SHP77 (cell line): ENCODE results near the gene DUS2.

Experiments used
- DNase-seq, 2 experiments: peaks; one replicate each; lab custom pipeline; 2025; lab: John Stamatoyannopoulos, UW

The DUS2 gene

DNA sequence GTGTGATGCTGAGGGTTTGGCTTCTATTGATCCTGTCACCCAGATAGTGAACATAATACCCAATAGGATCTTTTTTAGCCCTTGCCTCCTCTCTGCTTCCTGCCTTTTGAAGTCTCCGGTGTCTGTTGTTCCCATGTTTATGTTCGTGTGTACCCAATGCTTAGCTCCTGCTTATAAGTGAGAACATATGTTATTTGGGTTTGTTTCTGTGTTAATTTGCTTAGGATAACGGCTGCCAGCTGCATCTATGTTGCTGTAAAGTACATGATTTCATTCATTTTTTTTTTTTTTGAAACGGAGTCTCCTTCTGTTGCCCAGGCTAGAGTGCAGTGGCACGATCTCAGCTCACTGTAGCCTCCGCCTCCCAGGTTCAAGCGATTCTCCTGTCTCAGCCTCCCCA, 23.0 kb downstream of the DUS2 start:
- DNase-seq: no peak

DNA sequence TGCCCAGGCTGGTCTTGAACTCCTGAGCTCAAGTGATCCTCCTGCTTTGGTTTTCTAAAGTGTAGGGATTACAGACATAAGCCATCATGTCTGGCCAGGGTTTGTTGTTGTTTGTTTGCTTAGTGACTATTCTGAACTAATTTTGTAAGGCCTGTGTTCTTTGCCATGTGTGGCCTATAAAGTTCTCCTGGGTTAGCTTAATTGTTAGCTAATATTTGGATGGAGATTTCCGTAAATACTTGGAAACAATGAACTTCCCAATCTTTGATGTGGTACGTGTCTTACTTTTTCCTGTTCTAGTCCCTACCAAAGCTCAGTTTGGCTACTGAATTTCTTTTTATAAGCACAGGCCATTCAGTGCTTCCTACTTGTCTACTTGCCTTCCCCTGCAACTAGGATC, 24.9 kb downstream of the DUS2 start:
- no peak for DNase-seq

- DNase-seq: no peak
These were observed 26.4 kb downstream of the DUS2 start for GRCh38 chr16:68049449-68049848.

GRCh38 chr16:68055395-68055794, 32.3 kb downstream of the DUS2 start:
- no peak for DNase-seq

DNA sequence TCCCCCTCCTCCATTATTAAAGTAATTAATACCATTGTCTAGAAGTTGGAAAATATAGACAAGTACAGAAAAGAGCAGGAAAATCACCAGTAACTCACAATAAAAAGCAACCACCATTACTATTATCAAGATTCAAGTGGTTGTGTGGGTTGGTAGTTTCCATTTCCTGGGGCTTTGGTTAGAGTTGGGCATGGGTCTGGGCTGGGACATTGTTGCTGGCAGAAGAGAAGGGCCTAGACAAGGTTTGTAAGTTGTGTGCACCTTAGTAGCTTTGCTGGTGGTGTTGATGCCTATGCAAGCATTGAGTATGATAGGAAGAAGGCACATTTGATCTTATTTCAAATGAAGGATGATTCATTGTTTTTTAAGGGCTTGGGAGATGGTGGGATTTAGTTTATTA, 36.7 kb downstream of the DUS2 start:
- no peak for DNase-seq

DNA sequence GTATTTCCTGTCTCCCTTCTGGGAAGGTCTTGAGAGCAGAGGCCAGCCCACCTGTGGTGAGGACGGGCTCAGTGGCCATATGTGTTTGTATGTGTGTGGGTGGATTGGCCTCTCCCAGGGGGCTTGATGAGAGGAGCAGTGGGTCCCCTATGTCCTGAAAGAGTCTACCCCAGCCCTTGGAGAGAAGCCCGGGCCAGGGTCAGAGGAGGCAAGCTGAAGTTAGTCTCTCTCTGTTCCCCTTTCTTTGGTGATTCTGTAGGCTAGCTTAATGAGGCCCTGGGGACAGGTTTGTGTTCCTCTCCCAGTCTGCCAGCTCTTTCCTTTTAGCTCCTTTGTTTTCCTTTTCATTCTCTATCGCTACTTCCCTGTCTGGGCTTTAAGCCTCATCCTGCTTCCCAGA, 38.3 kb downstream of the DUS2 start:
- DNase-seq: no peak

DNA sequence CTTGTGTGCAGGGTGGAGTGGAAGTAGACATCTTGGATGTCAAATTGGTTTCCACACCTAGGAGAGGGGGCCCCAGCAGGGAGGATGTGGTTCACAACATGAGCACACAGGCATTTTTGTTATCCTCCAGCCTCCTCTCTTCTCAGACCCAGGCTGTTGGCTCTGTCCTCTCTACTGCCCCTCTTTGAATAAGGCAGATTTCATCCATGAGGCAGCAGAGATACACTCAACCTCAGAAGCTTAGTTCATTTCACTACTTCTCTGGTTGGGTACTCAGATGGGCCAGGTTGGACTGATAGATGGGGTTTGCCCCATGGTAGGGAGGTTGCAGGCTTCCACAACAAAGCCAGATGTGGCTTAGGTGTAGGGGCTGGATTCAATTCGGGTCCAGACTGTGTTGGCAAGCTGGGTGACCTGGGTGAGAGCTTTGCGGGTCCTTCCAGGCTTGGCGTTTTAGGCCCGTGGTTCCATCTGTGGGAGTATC, 39.9 kb downstream of the DUS2 start:
- DNase-seq: no peak

DNA sequence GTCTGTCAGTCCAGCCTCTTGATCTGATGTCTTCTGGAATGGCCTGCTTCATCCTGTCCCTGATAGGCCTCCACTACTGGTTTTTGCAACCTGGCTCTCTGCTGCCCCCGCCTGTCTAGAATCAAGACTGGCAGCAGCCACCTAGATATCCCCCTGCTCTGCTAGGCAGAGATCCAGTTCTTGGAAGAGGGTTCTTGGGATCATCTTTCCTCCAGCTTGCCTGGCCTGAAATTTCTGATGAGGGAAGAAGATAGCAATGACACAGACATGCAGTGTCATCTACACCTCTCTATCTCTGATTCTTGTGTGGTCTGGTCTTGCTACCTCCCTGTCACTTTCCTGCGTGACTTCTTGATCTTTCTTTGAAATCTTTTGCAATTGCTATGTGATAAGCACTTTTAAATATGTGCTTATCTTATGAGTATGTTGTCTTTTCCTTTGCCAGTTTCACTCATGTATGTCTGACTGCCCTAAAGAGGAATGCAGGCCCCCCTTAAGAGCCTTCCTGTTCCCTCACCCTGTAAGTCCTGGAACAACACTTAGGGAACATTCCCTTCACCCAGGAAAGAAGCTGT, 41.8 kb downstream of the DUS2 start:
- DNase-seq: peak; percentile 41 to 55

- DNase-seq: no peak
These were observed 42.7 kb downstream of the DUS2 start for GRCh38 chr16:68065716-68066305.

DNA sequence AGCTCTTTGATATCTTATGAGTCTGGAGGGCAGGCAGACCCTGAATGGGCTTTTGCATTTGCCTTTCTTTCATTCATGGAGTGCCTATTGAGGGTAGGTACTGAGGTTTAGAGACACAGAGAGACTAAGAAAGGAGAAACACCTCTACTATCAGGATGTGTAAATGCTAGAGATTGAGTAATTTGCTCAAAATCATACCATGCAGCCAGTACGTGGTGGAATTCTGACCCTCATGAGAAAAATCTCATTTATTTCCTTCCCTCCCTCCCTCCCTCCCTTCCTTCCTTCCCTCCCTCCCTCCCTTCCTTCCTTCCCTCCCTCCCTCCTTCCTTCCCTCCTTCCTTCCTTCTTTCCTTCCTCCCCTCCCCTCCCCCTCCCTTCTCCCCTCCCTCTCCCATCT, 43.7 kb downstream of the DUS2 start:
- no peak for DNase-seq

DNA sequence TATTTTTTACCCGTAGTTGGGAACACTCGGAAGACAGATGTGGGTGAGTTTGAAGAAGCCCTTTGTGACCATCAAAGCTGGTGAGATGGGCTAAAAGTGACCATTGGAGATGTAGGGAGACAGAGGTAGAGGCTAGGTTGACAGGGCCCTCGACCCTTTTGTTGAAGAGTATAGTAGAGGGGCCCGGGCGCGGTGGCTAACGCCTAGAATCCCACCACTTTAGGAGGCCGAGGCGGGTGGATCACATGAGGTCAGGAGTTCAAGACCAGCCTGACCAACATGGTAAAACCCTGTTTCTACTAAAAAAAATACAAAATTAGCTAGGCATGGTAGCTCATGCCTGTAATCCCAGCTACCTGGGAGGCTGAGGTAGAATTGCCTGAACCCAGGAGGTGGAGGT, 45.8 kb downstream of the DUS2 start:
- no peak for DNase-seq

DNA sequence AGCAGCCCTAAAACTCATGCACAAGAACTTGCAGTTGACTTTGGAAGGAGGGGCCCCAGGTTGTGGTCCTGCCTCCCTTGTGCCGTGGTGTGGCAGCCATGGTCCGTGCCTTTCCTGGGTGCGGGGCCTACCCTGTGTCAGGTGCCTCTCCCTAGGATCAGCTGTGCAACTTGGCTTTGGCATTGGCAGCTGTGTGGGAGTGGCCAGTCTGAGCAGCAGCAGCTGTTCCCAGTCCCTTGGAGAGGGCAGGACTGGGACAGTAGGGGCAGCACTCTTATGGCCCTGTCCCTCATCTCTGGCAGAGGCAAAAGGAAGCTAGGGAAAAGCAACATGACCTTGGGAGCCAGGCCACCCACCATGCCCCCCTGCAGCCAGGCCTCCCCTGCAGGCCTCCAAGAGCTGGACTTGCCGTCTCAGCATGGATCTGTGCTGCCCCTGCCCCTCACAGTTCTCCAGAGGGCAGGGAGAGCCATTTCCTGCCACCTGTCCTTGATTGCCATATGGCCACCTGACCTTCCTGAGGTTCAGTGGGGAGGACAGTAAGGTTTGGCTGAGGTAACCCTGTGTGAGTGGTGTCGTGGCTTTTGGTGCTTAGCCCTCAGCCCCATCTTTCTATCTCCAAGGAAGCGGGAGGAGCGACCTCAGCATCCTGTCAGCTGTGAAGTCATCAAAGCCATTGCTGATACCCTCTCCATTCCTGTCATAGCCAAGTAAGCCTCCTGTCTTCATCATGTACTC, 46.6 kb downstream of the DUS2 start:
- DNase-seq: peak; percentile 75 to 90

DNA sequence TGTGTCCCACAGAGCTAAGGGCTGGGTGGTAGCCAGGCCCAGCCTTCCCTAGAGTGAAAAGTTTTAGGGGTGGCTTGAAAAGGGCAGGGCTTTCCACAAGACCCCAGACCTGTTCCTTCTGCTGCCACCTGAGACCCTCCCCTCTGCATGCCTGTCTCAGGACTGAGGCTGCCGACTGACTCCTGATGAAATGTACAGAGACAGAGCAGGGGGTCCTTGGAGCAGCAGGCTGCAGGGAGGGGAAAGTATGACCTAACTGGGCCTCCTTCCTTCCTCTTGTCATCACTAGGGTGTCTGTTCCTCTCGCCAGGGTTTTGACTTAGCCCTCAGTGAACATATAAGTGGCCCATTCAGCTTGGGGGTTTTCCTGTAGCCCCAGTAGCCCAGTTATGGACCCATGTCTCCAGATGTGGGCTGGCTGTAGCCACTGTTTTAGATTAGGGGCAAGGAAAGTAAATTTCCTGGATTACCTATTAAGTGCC, 47.2 kb downstream of the DUS2 start:
- no peak for DNase-seq

DNA sequence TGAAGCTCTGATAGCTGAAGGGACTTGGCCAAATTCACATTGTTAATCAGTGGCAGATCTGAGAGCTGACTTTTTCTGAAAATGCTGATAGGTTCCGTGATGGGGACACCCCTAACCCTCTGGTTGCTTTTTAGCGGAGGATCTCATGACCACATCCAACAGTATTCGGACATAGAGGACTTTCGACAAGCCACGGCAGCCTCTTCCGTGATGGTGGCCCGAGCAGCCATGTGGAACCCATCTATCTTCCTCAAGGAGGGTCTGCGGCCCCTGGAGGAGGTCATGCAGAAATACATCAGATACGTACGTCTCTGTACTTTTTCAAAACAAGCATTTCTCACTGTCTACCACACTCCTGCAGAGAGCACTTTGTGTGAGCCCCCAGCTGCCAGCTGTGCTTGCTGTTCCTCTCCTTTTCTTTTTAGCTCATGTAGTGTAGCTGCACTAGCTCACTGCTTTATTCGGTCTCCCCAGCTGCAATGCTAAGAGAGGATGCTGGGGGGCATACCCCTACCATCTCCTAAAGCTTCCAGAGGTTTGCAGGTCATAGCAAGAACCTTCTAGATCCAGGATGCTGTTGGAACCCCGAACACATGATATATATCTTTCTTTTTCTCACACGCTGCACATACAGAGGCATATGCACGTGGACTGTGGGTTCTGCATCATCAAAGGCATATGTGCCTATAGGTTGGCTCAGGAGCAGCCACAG, 47.9 kb downstream of the DUS2 start:
- DNase-seq: no peak

DNA sequence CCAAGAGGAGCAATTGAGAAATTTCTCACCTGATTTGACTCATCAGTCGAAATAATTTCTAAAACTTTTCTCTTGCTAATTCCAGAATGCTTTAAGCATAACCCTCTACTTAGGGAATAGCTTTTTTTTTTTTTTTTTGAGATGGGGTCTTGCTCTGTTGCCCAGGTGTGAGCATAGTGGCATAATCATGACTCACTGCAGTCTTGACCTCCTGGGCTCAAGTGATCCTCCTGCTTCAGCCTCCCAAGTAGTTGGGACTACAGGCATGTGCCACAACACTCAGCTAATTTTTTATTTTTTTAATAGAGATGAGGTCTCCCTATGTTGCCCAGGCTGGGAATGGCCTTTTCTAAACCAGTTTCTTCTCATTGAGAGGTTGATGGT, 48.4 kb downstream of the DUS2 start:
- DNase-seq: no peak

DNA sequence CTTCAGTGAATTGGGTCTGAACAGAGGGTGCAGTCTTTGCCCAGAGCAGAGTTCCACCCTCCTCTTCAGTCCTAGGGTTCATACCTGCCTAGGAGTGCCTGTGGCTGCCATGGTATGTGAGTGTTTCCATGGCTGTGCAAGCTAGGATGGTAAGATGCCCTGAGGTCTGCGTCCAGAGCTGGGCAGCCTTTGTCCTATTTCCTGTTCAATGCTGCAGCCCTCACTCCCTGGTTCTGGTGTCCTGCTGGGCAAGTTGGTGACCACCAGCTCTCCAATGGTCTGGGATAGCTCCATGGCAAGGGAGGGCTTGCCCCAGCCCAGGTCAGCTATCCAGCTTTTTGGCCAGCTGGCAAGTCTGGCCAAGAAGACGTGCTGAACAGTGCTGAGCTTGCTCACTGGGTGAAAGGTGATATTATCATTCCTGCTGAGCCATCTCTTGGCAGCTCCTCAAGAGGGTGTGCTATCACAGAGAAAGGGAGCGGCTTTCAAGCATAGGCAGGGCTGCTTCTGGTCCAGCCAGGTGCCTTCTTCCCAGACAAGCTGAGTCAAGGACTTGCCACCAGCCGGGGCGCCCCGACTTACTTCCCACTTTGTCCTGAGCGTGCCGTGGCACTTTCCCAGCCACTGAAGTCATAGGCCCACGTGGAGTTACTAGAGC, 49.1 kb downstream of the DUS2 start:
- no peak for DNase-seq

DNA sequence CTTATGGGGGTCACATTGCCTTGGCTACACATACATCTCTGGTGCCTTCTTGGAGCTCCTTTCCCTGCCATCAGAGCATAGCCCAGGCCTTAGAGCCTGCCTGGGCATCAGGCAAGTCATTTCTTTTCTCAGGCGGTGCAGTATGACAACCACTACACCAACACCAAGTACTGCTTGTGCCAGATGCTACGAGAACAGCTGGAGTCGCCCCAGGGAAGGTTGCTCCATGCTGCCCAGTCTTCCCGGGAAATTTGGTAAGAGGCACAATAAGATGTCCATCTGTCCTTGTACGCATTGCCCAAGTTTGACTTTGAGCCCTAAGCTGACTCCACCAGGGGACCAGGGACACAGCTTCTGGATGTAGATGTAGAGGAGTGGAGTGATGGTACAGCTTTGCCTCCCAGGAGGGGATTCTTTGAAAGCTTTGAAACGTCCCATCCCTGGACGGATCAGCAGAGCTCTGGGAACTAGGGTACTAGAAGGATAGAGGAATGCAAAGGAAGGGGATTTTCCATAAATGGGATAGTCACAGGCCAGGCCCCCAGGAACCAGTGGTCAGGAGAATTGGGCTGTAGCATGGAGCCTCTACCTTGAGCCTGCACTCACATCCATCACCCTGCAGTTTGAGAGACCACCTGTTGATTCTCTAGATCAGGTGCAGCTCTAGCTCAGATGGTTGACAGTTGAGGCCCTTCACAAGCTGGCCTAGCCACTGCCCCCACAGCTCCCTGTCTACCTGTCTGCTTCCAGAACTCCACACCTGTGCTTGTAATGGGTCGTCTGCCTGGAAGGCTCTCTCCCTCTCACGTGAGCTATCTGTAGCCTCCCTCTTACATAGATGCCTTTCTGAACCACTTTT, 51.0 kb downstream of the DUS2 start:
- DNase-seq: no peak

- DNase-seq: no peak
These were observed 51.9 kb downstream of the DUS2 start for GRCh38 chr16:68074850-68075555.

DNA sequence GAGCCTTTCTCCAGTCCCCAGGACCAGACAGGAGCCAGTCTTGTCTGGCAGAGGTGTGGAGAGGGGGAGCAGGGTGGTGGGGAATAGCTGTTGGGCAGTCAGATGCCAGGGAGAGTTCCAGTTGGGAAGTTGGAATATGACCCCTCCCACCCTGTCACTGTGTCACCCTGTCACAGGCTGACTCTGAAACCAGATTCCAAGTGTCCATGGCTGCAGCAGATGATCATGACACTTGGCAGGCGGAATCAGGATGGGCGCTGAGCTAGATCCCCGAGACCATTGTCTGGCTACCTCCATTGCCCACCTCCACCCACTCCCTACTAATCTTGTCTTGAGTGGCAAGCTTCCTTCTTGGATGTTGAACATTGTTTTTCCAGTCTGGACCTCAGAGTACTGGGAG, 52.9 kb downstream of the DUS2 start:
- DNase-seq: no peak

- no peak for DNase-seq
These were observed 53.5 kb downstream of the DUS2 start for GRCh38 chr16:68076560-68076959.
